K562 (cell line): Measurements from ENCODE around the gene EBF4. TPM values are rescaled to one million over a fixed set of nuclear protein-coding genes. Genes with fewer than 3 reads are reported as not detected.

Experiments used
- ATAC-seq: fragments of 200-7000 bp; cut with Tn5 transposase; 3 replicates; pipeline ENCODE4 v1.9.1; 2020; ENCODE audit warnings: moderate library complexity
- BruUV-seq: library from RNA; stranded (reverse); fragments of 400-500 nt; replicated peaks from 2 replicates; lab custom pipeline; 2021; lab: Mats Ljungman, UMichigan
- CTCF ChIA-PET: fragments of 300-600 bp; formaldehyde crosslinking; extraction: SDS; loops from one replicate; lab custom pipeline; 2021; ENCODE audit warnings: low intra/inter-chr PET ratio; lab: Yijun Ruan, JAX
- POLR2A ChIA-PET: fragments of 300-600, 350-650 bp; sonication (Branson Sonifier 250); formaldehyde crosslinking; extraction: SDS; loops from one replicate; lab custom pipeline; 2021; ENCODE audit warnings: antibody characterized with exemption, inconsistent platforms; lab: Yijun Ruan, JAX
- DNase-seq, 4 experiments: peaks; one replicate each; pipeline versions ENCODE4 v3.0.0 to v3.0.0-alpha.2; 2011 to 2018; ENCODE audit warnings: low spot score in 3 of 4, mixed read lengths in 3 of 4; ENCODE audit errors: extremely low read depth in 1 of 4
- FAIRE-seq: peaks from 2 replicates; lab custom pipeline; 2011; peaks lifted over from hg19 to GRCh38; lab: Jason Lieb, UNC
- H2AFZ ChIP-seq: 2 replicates; pipeline ENCODE4 v1.6.0; 2011; ENCODE audit warnings: low read depth, low read length, control low read depth, inconsistent platforms
- H3K27ac ChIP-seq: fragments of 200-600 bp; 3 replicates; pipeline ENCODE4 v1.8.0; 2011; ENCODE audit warnings: low read depth, mild to moderate bottlenecking, control low read depth, inconsistent platforms, low read length, moderate library complexity, mixed read lengths; ENCODE audit errors: extremely low read depth
- H3K27me3 ChIP-seq, 2 experiments: fragments of 300-600 bp in 1 of 2; 2 replicates in 1 of 2; 3 replicates in 1 of 2; pipeline versions ENCODE4 v1.6.0 to v1.8.0; 2011; ENCODE audit warnings: inconsistent platforms in 2 of 2, low read length in 2 of 2, mild to moderate bottlenecking in 1 of 2, mixed read lengths in 1 of 2, moderate library complexity in 1 of 2; ENCODE audit not compliant: control insufficient read depth in 2 of 2, insufficient read depth in 2 of 2
- H3K36me3 ChIP-seq: fragments of 300-600 bp; 3 replicates; pipeline ENCODE4 v1.8.0; 2011; ENCODE audit warnings: mild to moderate bottlenecking, low read length, inconsistent platforms; ENCODE audit not compliant: control insufficient read depth, insufficient read depth
- H3K4me1 ChIP-seq, 2 experiments: fragments of 200-600 bp in 1 of 2; replicated peaks in 1 of 2; 2 replicates in 1 of 2; 3 replicates in 1 of 2; pipeline versions ENCODE4 v1.5.1 to v1.8.0; 2011; ENCODE audit warnings: inconsistent platforms in 2 of 2, low read length in 2 of 2, mild to moderate bottlenecking in 1 of 2, mixed read lengths in 1 of 2, moderate library complexity in 1 of 2; ENCODE audit not compliant: control insufficient read depth in 2 of 2, insufficient read depth in 2 of 2
- H3K4me2 ChIP-seq: 2 replicates; pipeline ENCODE4 v1.6.1; 2011; ENCODE audit warnings: low read length, control low read depth, inconsistent platforms, mixed read lengths; ENCODE audit not compliant: insufficient read depth
- H3K4me3 ChIP-seq: fragments of 200-600 bp; sonication (generic), shearing (Covaris generic); 2 replicates; pipeline ENCODE4 v1.5.1; 2016; ENCODE audit warnings: control low read depth, inconsistent platforms
- H3K79me2 ChIP-seq: fragments of 200-600 bp; 3 replicates; pipeline ENCODE4 v1.8.0; 2011; ENCODE audit warnings: low read length, inconsistent platforms; ENCODE audit not compliant: control insufficient read depth, insufficient read depth
- H3K9ac ChIP-seq, 2 experiments: 2 replicates each; pipeline versions ENCODE4 v1.6.0 to v1.6.1; 2011; ENCODE audit warnings: low read depth in 2 of 2, low read length in 2 of 2, control low read depth in 1 of 2, inconsistent platforms in 1 of 2, mild to moderate bottlenecking in 1 of 2, mixed read lengths in 1 of 2; ENCODE audit not compliant: insufficient read depth in 1 of 2
- H3K9me1 ChIP-seq: one replicate; pipeline ENCODE4 v1.6.0; 2011; ENCODE audit warnings: inconsistent platforms, mild to moderate bottlenecking, low read length, moderate library complexity; ENCODE audit not compliant: control insufficient read depth, insufficient read depth
- H3K9me3 ChIP-seq: replicated peaks from 2 replicates; pipeline ENCODE4 v1.5.1; 2011; ENCODE audit warnings: low read depth, low read length, inconsistent platforms; ENCODE audit not compliant: control insufficient read depth, insufficient read depth
- H4K20me1 ChIP-seq: replicated peaks from 2 replicates; pipeline ENCODE4 v1.6.1; 2011; ENCODE audit warnings: low read length, inconsistent platforms, mixed read lengths; ENCODE audit not compliant: control insufficient read depth, insufficient read depth
- ATF6 ChIP-seq: sonication (generic); formaldehyde crosslinking; IDR thresholded peaks from 2 replicates; pipeline ENCODE4 v1.4.0; 2020; ENCODE audit warnings: mild to moderate bottlenecking, missing genetic modification reagents
- CBX3 ChIP-seq, 2 experiments: IDR thresholded peaks; 1 replicate in 1 of 2; 2 replicates in 1 of 2; pipeline ENCODE4 v1.6.1; 2012; ENCODE audit warnings: inconsistent platforms in 2 of 2, low read length in 2 of 2, borderline replicate concordance in 1 of 2, control low read depth in 1 of 2
- EHMT2 ChIP-seq: fragments of 450-650 bp; IDR thresholded peaks from 2 replicates; pipeline ENCODE4 v1.6.1; 2018; ENCODE audit warnings: antibody characterized with exemption
- GATAD2A ChIP-seq: fragments of 450-650 bp; IDR thresholded peaks from 2 replicates; pipeline ENCODE4 v1.6.1; 2017
- RREB1 ChIP-seq: fragments of 250-450 bp; sonication (Bioruptor Pico); IDR thresholded peaks from 2 replicates; pipeline ENCODE4 v1.4.0; 2020
- SOX6 ChIP-seq: fragments of 450-650 bp; IDR thresholded peaks from 2 replicates; pipeline ENCODE4 v1.6.1; 2014; ENCODE audit warnings: mild to moderate bottlenecking
- SRSF1 ChIP-seq: fragments of 200-400 bp; formaldehyde crosslinking; IDR thresholded peaks from 2 replicates; pipeline ENCODE4 v1.6.1; 2017; ENCODE audit warnings: mild to moderate bottlenecking, low read depth, low read length, moderate library complexity
- TFE3 ChIP-seq: fragments of 450-650 bp; formaldehyde crosslinking; IDR thresholded peaks from 2 replicates; pipeline ENCODE4 v1.4.0; 2020; ENCODE audit warnings: mild to moderate bottlenecking, mixed read lengths
- ZBTB26 ChIP-seq: fragments of 450-650 bp; formaldehyde crosslinking; IDR thresholded peaks from 2 replicates; pipeline ENCODE4 v1.4.0; 2022; ENCODE audit warnings: missing genetic modification characterization
- ZNF316 ChIP-seq: fragments of 450-650 bp; IDR thresholded peaks from 2 replicates; pipeline ENCODE4 v1.6.1; 2016
- WGBS: fragments of 100-300 bp; shearing (Covaris generic); methylation state at CpG from one replicate; pipeline ENCODE4 v1.1.6; 2016; ENCODE audit warnings: low coverage, mixed read lengths; ENCODE audit not compliant: insufficient coverage; ENCODE audit errors: missing lambda C conversion rate; 5-methylcytosine and 5-hydroxymethylcytosine counted together
- in situ Hi-C: fragments of 300-500 bp; cut with MboI; formaldehyde crosslinking; loops from 4 replicates; pipeline ENCODE4 v1.15.0; 2018; ENCODE audit warnings: inconsistent platforms, mixed read lengths
- intact Hi-C: fragments of 100-400 bp; cut with micrococcal nuclease; formaldehyde crosslinking; loops from 2 replicates; pipeline ENCODE4 v1.14.2; 2022
- polyA plus RNA-seq, 8 experiments: library from polyadenylated mRNA; depleted of rRNA in 4 of 8; stranded (reverse) in 5 of 8; unstranded in 3 of 8; fragments of >200 nt; fragmentation: Nextera tagmentation in 2 of 8; fragmentation: Illumina TruSeq in 1 of 8; extraction: Ambion mirVana in 2 of 8; extraction: Trizol in 1 of 8; gene quantifications; 2 replicates each; pipeline versions ENCODE4 v1.2.1 to v1.2.3, GENCODE V29; 2011 to 2014; ENCODE audit warnings: inconsistent platforms in 1 of 8, missing spikeins in 1 of 8
- total RNA-seq, 7 experiments: library from RNA; depleted of rRNA in 6 of 7; stranded (reverse); fragments of >200 nt in 6 of 7; fragmentation: Illumina TruSeq in 2 of 7; extraction: Trizol in 2 of 7; gene quantifications; 2 replicates each; pipeline versions ENCODE4 v1.2.1 to v1.2.3, GENCODE V29; 2011 to 2021; ENCODE audit warnings: low replicate concordance in 1 of 7

EBF4 gene
- total and polyA plus RNA-seq, 9 of the 15 experiments (the other 6 are each of a cell fraction or from before 2014, with no cell fraction given): 0.09 TPM; not detected in 8

GRCh38 chr20:2745936-2746635 lies 53.5 kb downstream of the EBF4 start:
- ATAC-seq (no peak), FAIRE-seq (no peak), DNase-seq (no peak)
- ChIA-PET POLR2A (interaction anchor here (0.9 kb wide), 1 partner anchor 10 kb away, joined by 3 read pairs; no protein-coding TSS in a partner anchor), CTCF (no interaction called here)
- BruUV-seq: no TSS peak
- H3K79me2 ChIP-seq: no peaks in the 10 kb centered on the region
- TF ChIP-seq ZNF316 (no peak), EHMT2 (no peak), ATF6 (CRISPR knock-in tag) (no peak), ZBTB26 (CRISPR knock-in tag) (no peak), TFE3 (CRISPR knock-in tag) (no peak), SOX6 (no peak), CBX3 (IDR thresholded peaks at IDR 0.05; ENCODE audit: borderline replicate concordance in 1 of 2, low read length in 2 of 2) (no peak), SRSF1 (no peak), RREB1 (CRISPR knock-in tag) (no peak), GATAD2A (no peak)
- 2% methylated on average over 4 of the region's 4 CpGs for WGBS
- in situ Hi-C loops: no loop called here
- no peak overlapping the region for H3K9ac ChIP-seq
- H3K9me3 ChIP-seq: no peaks in the 10 kb centered on the region
- no peak overlapping the region for H3K4me3 ChIP-seq
- H3K27me3 ChIP-seq: peaks cover 3 to 44% of the 10 kb centered on the region in 2 experiments; a peak in 3 of 5 replicates
- intact Hi-C loops: no loop called here
- H3K9me1 ChIP-seq: no peaks in the 10 kb centered on the region
- H3K4me2 ChIP-seq: no peak overlapping the region
- H3K27ac ChIP-seq: no peak overlapping the region
- H3K36me3 ChIP-seq: no peaks in the 10 kb centered on the region
- peaks cover 2 to 19% of the 10 kb centered on the region in 2 experiments; a peak in 4 of 5 replicates for H3K4me1 ChIP-seq
- no peak overlapping the region for H2AFZ ChIP-seq
- H4K20me1 ChIP-seq: no peaks in the 10 kb centered on the region
